Smooth muscle cell (in vitro differentiated cells): ENCODE data around the gene SDCBP2. TPM values are rescaled to one million over a fixed set of nuclear protein-coding genes. Genes with fewer than 3 reads are reported as not detected.

ENCODE experiments used
- polyA plus RNA-seq: library from polyadenylated mRNA; unstranded; fragments of >200 nt; fragmentation: Nextera tagmentation; extraction: Ambion mirVana; gene quantifications from 2 replicates; pipeline ENCODE4 v1.2.1, GENCODE V29; 2016
- total RNA-seq: library from RNA; depleted of rRNA; stranded (reverse); fragments of >200 nt; gene quantifications from 2 replicates; pipeline ENCODE4 v1.2.3, GENCODE V29; 2014

The SDCBP2 gene
- total and polyA plus RNA-seq, 2 experiments from 2014 or later, result 3.6 to 4.7 TPM

Other genes starting within 250 kb of the SDCBP2 start
- gene PSMF1, start 210.5 kb downstream of the SDCBP2 start, total RNA-seq, result 110 and 246 TPM in 2 replicates
- 120 and 148 TPM in 2 replicates for gene PSMF1, start 210.5 kb downstream of the SDCBP2 start, polyA plus RNA-seq
- 0.94 and 3.0 TPM in 2 replicates for gene TMEM74B, start 144.2 kb downstream of the SDCBP2 start, total RNA-seq
- gene TMEM74B, start 144.2 kb downstream of the SDCBP2 start, polyA plus RNA-seq, result 0.72 TPM in 1 of 2 replicates, not detected in the other
- gene C20orf202, start 125.7 kb downstream of the SDCBP2 start, total RNA-seq, result not detected in 2 replicates
- not detected in 2 replicates for gene C20orf202, start 125.7 kb downstream of the SDCBP2 start, polyA plus RNA-seq
- gene RAD21L1, start 103.1 kb downstream of the SDCBP2 start, total RNA-seq, result not detected in 2 replicates
- gene RAD21L1, start 103.1 kb downstream of the SDCBP2 start, polyA plus RNA-seq, result not detected in 2 replicates
- gene SNPH, start 62.8 kb downstream of the SDCBP2 start, total RNA-seq, result 3.0 and 3.2 TPM in 2 replicates
- gene SNPH, start 62.8 kb downstream of the SDCBP2 start, polyA plus RNA-seq, result 3.0 and 3.1 TPM in 2 replicates
- gene FKBP1A, start 63.9 kb upstream of the SDCBP2 start, total RNA-seq, result 137 and 184 TPM in 2 replicates
- gene FKBP1A, start 63.9 kb upstream of the SDCBP2 start, polyA plus RNA-seq, result 150 and 163 TPM in 2 replicates
- gene NSFL1C, start 137.7 kb upstream of the SDCBP2 start, total RNA-seq, result 22.4 and 31.8 TPM in 2 replicates
- gene NSFL1C, start 137.7 kb upstream of the SDCBP2 start, polyA plus RNA-seq, result 82.9 and 92.4 TPM in 2 replicates
- not detected in 2 replicates for gene SIRPB2, start 162.3 kb upstream of the SDCBP2 start, total RNA-seq
- not detected in 2 replicates for gene SIRPB2, start 162.3 kb upstream of the SDCBP2 start, polyA plus RNA-seq
- gene SIRPD, start 228.6 kb upstream of the SDCBP2 start, total RNA-seq, result not detected in 2 replicates
- not detected in 2 replicates for gene SIRPD, start 228.6 kb upstream of the SDCBP2 start, polyA plus RNA-seq